Measurements from ENCODE around the gene WBP1. TPM values are rescaled to one million over a fixed set of nuclear protein-coding genes. Genes with fewer than 3 reads are reported as not detected.
A peak's percentile ranks its signal among the peaks of the same experiment; 100 is the strongest.

Gene WBP1
- total RNA-seq, 4 donors from 2014 or later, result 46.2 to 81.3 (median 59.9) TPM

DNA sequence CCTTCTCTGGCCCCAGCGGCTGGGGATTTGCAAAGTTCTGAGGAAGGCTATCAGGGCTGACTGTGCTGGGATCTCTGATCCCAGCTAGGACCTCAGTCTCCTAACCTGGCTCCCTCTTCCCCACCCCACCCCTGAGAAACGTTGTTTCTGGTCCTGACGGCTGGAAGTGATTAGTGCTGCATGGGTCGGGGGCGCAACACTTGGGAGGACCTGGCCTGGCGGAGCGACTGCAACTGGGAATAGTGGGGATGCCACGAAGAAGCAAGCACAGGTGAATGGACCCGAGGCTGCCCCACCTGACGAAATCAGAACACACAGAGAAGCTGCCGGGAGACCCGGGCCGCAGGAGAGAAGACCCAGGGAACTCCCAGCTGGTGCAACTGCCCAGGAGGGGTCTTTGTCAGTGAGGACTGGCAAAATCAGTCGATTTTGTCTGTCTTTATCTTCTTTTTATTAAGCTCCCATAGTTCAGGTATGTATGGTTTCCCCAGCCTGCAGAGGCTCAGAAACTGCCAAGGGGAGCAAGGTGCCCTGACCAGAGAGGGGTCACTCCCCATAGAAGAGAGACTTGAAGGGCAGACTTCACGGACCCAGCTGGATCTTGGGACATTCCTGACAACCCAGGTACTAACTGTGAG lies 41.8 kb downstream of the WBP1 start:
- Histone ChIP-seq H3K4me3 (peak overlapping the region in 2 of 4 donors; percentile 50 to 53), H3K9me3 (no peaks in the 10 kb centered on the region), H3K27me3 (no peaks in the 10 kb centered on the region), H3K36me3 (peaks cover 0 to 3% (median 0%) of the 10 kb centered on the region in 3 donors), H3K27ac (no peak overlapping the region), H3K4me1 (peaks cover 3 to 59% (median 26%) of the 10 kb centered on the region in 4 donors)
- no peak for TF ChIP-seq POLR2A (IDR thresholded peaks at IDR 0.05)
- TF ChIP-seq, protein P1, sequence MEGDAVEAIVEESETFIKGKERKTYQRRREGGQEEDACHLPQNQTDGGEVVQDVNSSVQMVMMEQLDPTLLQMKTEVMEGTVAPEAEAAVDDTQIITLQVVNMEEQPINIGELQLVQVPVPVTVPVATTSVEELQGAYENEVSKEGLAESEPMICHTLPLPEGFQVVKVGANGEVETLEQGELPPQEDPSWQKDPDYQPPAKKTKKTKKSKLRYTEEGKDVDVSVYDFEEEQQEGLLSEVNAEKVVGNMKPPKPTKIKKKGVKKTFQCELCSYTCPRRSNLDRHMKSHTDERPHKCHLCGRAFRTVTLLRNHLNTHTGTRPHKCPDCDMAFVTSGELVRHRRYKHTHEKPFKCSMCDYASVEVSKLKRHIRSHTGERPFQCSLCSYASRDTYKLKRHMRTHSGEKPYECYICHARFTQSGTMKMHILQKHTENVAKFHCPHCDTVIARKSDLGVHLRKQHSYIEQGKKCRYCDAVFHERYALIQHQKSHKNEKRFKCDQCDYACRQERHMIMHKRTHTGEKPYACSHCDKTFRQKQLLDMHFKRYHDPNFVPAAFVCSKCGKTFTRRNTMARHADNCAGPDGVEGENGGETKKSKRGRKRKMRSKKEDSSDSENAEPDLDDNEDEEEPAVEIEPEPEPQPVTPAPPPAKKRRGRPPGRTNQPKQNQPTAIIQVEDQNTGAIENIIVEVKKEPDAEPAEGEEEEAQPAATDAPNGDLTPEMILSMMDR (IDR thresholded peaks at IDR 0.05), result no peak
- DNase-seq, result no peak

DNA sequence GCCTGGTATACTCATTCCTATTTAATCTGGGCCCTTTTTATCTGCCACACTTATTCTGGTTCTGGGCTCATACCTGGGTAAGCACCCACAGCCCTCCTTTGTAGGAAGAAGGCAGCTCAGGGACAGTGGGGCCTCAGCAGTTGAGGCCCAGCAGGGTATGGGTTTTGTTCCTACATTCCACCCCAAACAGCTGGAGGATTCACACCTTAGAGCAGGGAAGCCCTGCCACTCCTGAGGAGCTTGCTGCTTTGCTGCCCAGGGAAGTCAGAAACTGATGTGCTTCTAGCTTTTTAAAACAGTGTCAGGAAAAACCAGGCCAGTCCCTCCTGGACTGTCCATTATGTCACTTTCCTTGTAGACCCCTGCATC lies 42.3 kb downstream of the WBP1 start:
- Histone ChIP-seq H3K27ac (no peak overlapping the region), H3K9me3 (no peaks in the 10 kb centered on the region), H3K4me3 (no peak overlapping the region), H3K27me3 (no peaks in the 10 kb centered on the region), H3K36me3 (peaks cover 0 to 8% (median 0%) of the 10 kb centered on the region in 3 donors), H3K4me1 (peaks cover 3 to 64% (median 26%) of the 10 kb centered on the region in 4 donors)
- no peak for DNase-seq
- TF ChIP-seq POLR2A (IDR thresholded peaks at IDR 0.05), result no peak
- TF ChIP-seq, protein P1 (IDR thresholded peaks at IDR 0.05), result no peak

DNA sequence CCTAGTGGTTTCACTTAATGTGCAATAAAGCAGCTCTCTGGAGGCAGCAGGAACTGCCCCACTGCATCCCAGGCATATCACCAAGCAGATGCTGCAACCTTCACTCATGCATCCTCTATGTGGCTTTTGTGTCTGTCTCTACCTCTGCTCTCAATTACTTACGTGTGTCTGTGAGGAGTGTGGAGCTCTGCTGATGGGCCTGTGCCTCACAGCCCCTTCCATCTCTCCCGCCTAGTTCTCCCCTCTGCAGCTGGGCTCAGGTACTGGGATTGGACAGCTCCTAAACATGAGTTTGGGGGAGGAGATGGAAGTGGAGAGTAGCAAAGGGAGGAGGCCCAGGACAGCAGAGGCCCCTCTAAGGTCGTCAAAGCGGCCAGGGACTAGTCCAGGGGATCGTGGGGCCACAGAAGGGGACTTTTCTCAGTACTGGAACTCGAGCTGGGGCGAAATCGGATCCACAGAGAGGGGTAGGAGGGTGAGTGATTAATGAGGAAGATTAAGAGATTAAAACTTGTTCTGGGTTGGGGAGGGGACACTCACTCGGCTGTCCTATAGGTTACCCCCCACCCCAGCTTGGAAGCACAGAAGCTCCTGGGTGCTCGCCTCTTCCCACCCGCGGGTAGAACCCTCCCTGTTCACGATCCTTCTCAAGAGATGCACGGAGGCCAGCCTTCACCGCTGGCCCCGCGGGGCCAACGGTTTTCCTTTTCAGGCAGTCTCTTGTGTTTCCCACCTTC lies 43.3 kb downstream of the WBP1 start:
- Histone ChIP-seq H3K27ac (no peak overlapping the region), H3K27me3 (no peaks in the 10 kb centered on the region), H3K4me1 (peaks cover 3 to 74% (median 27%) of the 10 kb centered on the region in 4 donors), H3K36me3 (peaks cover 0 to 13% (median 0%) of the 10 kb centered on the region in 3 donors), H3K4me3 (peak overlapping the region in 3 of 4 donors; percentile 37 to 85 (median 60)), H3K9me3 (no peaks in the 10 kb centered on the region)
- TF ChIP-seq POLR2A (IDR thresholded peaks at IDR 0.05), result no peak
- TF ChIP-seq, protein P1 (IDR thresholded peaks at IDR 0.05), result no peak
- DNase-seq, result no peak

DNA sequence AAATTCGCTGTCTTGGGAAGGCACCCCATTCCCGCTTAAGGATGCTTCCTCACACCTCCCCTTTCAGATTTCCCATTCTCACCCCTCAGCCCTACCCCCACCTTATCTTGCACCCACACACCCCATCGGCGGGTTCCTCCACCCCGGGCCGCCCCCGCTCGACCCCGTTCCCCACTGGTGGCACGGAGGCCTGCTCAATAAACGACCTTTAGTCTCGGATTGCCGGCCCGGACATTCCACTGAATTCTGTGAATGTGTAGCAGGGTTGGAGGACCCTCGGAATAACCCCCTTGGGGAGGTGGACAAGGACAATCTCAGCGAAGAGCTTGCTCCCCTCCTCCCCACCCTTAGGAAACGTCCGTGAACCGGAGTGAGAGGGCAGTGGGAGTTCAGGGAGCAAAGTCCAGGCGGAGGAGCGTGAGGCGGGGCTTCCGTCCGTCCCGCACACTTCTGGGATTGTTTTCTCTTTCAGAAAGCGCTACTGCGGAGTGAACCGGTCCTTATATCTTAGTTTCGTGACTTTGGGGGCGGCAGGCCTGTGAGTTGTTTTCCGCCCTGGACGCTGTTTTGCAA lies 44.0 kb downstream of the WBP1 start:
- DNase-seq, result peak in 2 of 3 donors; percentile 83 to 85
- Histone ChIP-seq H3K4me1 (peaks cover 3 to 79% (median 29%) of the 10 kb centered on the region in 4 donors), H3K36me3 (peaks cover 0 to 13% (median 0%) of the 10 kb centered on the region in 3 donors), H3K9me3 (no peaks in the 10 kb centered on the region), H3K27ac (peak overlapping the region; percentile 67 to 94 (median 91)), H3K4me3 (peak overlapping the region; percentile 37 to 85 (median 54)), H3K27me3 (no peaks in the 10 kb centered on the region)
- TF ChIP-seq, protein P1 (IDR thresholded peaks at IDR 0.05), result no peak
- peak; percentile 66 to 69 for TF ChIP-seq POLR2A (IDR thresholded peaks at IDR 0.05)

DNA sequence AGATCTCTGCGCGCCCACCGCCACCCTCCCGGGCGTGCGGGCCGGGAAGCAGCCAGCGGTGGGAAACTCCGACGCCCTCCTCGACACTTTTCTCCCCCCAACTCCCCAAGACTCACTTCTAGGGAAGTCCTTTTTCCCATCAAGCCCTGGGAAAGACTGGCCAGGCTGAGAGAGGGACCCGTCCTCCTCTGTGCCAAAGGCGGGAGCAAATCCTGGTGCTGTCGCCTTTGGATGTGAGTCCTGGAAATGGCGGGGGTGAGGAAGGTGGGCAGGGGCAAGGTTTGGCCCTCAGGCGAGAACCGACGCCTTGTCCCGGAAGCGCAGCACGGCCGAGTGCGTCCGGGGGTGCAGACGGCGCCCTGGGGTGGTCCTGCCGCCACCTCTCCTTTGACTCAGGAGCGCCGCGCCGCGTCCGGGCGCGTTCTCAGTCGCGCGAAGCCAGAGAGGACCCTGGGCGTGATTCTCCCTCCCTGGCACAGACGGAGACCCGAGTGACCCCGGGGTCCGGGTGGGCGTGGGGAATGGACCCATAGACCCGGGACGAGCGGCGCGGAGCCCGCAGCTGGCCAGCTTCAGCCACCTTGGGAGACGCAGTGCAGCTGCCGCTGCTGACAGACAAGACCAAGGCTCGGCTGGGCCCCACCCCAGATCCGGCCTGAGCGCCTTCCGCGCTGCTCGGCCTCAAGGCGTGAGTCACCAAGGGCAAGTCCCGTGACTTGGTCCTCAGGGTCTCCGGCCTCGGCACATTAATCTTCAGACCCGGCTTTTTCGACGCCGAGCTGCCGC lies 44.7 kb downstream of the WBP1 start:
- peak; percentile 92 for TF ChIP-seq POLR2A (IDR thresholded peaks at IDR 0.05)
- TF ChIP-seq, protein P1 (IDR thresholded peaks at IDR 0.05), result peak in 4 of 6 experiments; percentile 16 to 48 (median 22)
- H3K9me3 ChIP-seq, result no peaks in the 10 kb centered on the region
- peaks cover 3 to 75% (median 25%) of the 10 kb centered on the region in 4 donors for H3K4me1 ChIP-seq
- H3K27ac ChIP-seq, result peak overlapping the region; percentile 67 to 94 (median 91)
- DNase-seq, result peak; percentile 67 to 93 (median 91)
- peak overlapping the region; percentile 37 to 85 (median 54) for H3K4me3 ChIP-seq
- peaks cover 0 to 13% (median 0%) of the 10 kb centered on the region in 3 donors for H3K36me3 ChIP-seq
- no peaks in the 10 kb centered on the region for H3K27me3 ChIP-seq

Data from Peyer's patch (tissue), 4 donors.